B cell (primary cell): ENCODE data around the gene NR6A1. TPM values are rescaled to one million over a fixed set of nuclear protein-coding genes. Genes with fewer than 3 reads are reported as not detected.

Experiments used
- ATAC-seq: fragments of 200-7000 bp; cut with Tn5 transposase; one replicate; pipeline ENCODE4 v1.10.0; 2021; ENCODE audit warnings: low read depth, mild to moderate bottlenecking, moderate number of reproducible peaks, moderate library complexity
- CTCF ChIA-PET: fragments of 350-600 bp; sonication (Branson Sonifier 250); formaldehyde crosslinking; loops from one replicate; lab custom pipeline; 2021; ENCODE audit warnings: antibody characterized with exemption, inconsistent platforms; lab: Charles Lee
- POLR2A ChIA-PET: fragments of 350-600 bp; sonication (Branson Sonifier 250); formaldehyde crosslinking; loops from one replicate; lab custom pipeline; 2021; ENCODE audit warnings: antibody characterized with exemption; lab: Charles Lee
- DNase-seq: peaks from one replicate; pipeline ENCODE4 v3.0.0; 2013
- H2AFZ ChIP-seq: 2 replicates; pipeline ENCODE4 v1.6.1; 2012; ENCODE audit warnings: mild to moderate bottlenecking, low read depth, low read length; ENCODE audit not compliant: insufficient read depth, poor library complexity, severe bottlenecking
- H3K27ac ChIP-seq, 2 donors: 1 replicate in 1 of 2; 2 replicates in 1 of 2; pipeline ENCODE4 v1.5.1; 2012 to 2013; ENCODE audit warnings: low read length in 2 of 2, mild to moderate bottlenecking in 2 of 2, moderate library complexity in 1 of 2
- H3K27me3 ChIP-seq, 4 experiments: fragments of 200-600 bp in 1 of 4; sonication (generic) in 1 of 4; replicated peaks in 1 of 4; 1 replicate in 2 of 4; 2 replicates in 2 of 4; pipeline versions ENCODE4 v1.6.1 to v1.7.0; 2013 to 2016; ENCODE audit warnings: low read length in 3 of 4, mild to moderate bottlenecking in 2 of 4, mixed read lengths in 1 of 4, moderate library complexity in 1 of 4; ENCODE audit not compliant: insufficient read depth in 4 of 4, control insufficient read depth in 3 of 4; ENCODE audit errors: control extremely low read depth in 1 of 4
- H3K36me3 ChIP-seq, 2 experiments: replicated peaks in 1 of 2; 1 replicate in 1 of 2; 2 replicates in 1 of 2; pipeline versions ENCODE4 v1.6.1 to v1.7.1; 2013; ENCODE audit warnings: low read length in 1 of 2; ENCODE audit not compliant: insufficient read depth in 2 of 2, control insufficient read depth in 1 of 2; ENCODE audit errors: control extremely low read depth in 1 of 2, extremely low read depth in 1 of 2
- H3K4me1 ChIP-seq, 2 donors: fragments of 200-600 bp in 1 of 2; sonication (generic) in 1 of 2; 1 replicate in 1 of 2; 2 replicates in 1 of 2; pipeline versions ENCODE4 v1.5.1 to v1.6.1; 2013 to 2017; ENCODE audit warnings: low read length in 2 of 2; ENCODE audit not compliant: control insufficient read depth in 2 of 2, insufficient read depth in 2 of 2
- H3K4me2 ChIP-seq: replicated peaks from 2 replicates; pipeline ENCODE3; 2012; ENCODE audit warnings: mild to moderate bottlenecking, low read depth, low read length; ENCODE audit not compliant: poor library complexity, severe bottlenecking
- H3K4me3 ChIP-seq, 5 experiments: fragments of 200-600 bp in 1 of 5; sonication (generic) in 1 of 5; 1 replicate in 3 of 5; 2 replicates in 2 of 5; pipeline versions ENCODE4 v1.5.1 to v1.7.0; 2011 to 2016; ENCODE audit warnings: low read length in 4 of 5, mild to moderate bottlenecking in 4 of 5, low read depth in 2 of 5, control low read depth in 1 of 5, moderate library complexity in 1 of 5; ENCODE audit not compliant: insufficient read depth in 1 of 5; ENCODE audit errors: control extremely low read depth in 1 of 5, extremely low read depth in 1 of 5
- H3K79me2 ChIP-seq: fragments of 200-600 bp; sonication (generic); one replicate; pipeline ENCODE4 v1.6.0; 2016; ENCODE audit warnings: low read length; ENCODE audit not compliant: control insufficient read depth, insufficient read depth
- H3K9ac ChIP-seq: fragments of 200-600 bp; sonication (generic); 2 replicates; pipeline ENCODE4 v1.6.1; 2017; ENCODE audit warnings: mild to moderate bottlenecking, low read length, moderate library complexity
- H3K9me3 ChIP-seq, 3 donors: one replicate each; pipeline versions ENCODE4 v1.6.1 to v1.7.1; 2013; ENCODE audit warnings: low read length in 2 of 3; ENCODE audit not compliant: control insufficient read depth in 2 of 3, insufficient read depth in 1 of 3; ENCODE audit errors: control extremely low read depth in 1 of 3
- H4K20me1 ChIP-seq: 2 replicates; pipeline ENCODE4 v1.6.0; 2012; ENCODE audit warnings: mild to moderate bottlenecking, low read length; ENCODE audit not compliant: insufficient read depth, control insufficient read depth, poor library complexity, severe bottlenecking
- H3K27ac Mint-ChIP-seq: one replicate; pipeline ENCODE4 v1.8.0; 2021; ENCODE audit warnings: mixed read lengths
- H3K27me3 Mint-ChIP-seq: one replicate; pipeline ENCODE4 v1.8.0; 2021; ENCODE audit warnings: mixed read lengths
- H3K4me1 Mint-ChIP-seq: one replicate; pipeline ENCODE4 v1.8.0; 2021; ENCODE audit warnings: mixed read lengths
- H3K4me3 Mint-ChIP-seq: one replicate; pipeline ENCODE4 v1.8.0; 2021; ENCODE audit warnings: mixed read lengths
- H3K9me3 Mint-ChIP-seq: one replicate; pipeline ENCODE4 v1.8.0; 2022; ENCODE audit warnings: mixed read lengths; ENCODE audit not compliant: insufficient read depth
- CTCF ChIP-seq: fragments of 200-600 bp; IDR thresholded peaks from one replicate; pipeline ENCODE4 v1.8.0; 2022; ENCODE audit warnings: antibody characterized with exemption, mild to moderate bottlenecking
- EZH2 ChIP-seq: IDR thresholded peaks from 2 replicates; pipeline ENCODE4 v1.6.1; 2012; ENCODE audit warnings: borderline replicate concordance, low read depth, mild to moderate bottlenecking, moderate library complexity, low read length; ENCODE audit not compliant: insufficient read depth, poor library complexity, severe bottlenecking
- WGBS: methylation state at CpG from one replicate; pipeline ENCODE4 v1.1.5; 2013; ENCODE audit warnings: missing lambda C conversion rate; ENCODE audit not compliant: insufficient coverage; 5-methylcytosine and 5-hydroxymethylcytosine counted together
- intact Hi-C: fragments of 100-400 bp; cut with micrococcal nuclease; formaldehyde crosslinking; loops from one replicate; pipeline ENCODE4 v1.10.0; 2022
- polyA plus RNA-seq: library from polyadenylated mRNA; depleted of rRNA; stranded (reverse); fragments of >200 nt; gene quantifications from 2 replicates; pipeline ENCODE4 v1.2.3, GENCODE V29; 2012
- total RNA-seq, 2 donors: library from RNA; stranded (reverse); fragments of 120-200 nt in 1 of 2; gene quantifications; 1 replicate in 1 of 2; 2 replicates in 1 of 2; pipeline versions ENCODE4 v1.2.3 to v1.2.4, GENCODE V29; 2013 to 2022

The NR6A1 gene
- total and polyA plus RNA-seq, 2 donors (not counting 1 experiment from before 2014, with no cell fraction given) = 0.09 to 0.67 TPM

GRCh38 chr9:124531115-124531514, 240.0 kb downstream of the NR6A1 start:
- Mint-ChIP-seq H3K9me3 (no peaks in the 10 kb centered on the region), H3K27ac (no peak overlapping the region), H3K27me3 (no peaks in the 10 kb centered on the region), H3K4me1 (no peaks in the 10 kb centered on the region), H3K4me3 (no peak overlapping the region)
- TF ChIP-seq CTCF (no peak), EZH2 (no peak)
- H3K79me2 ChIP-seq = no peaks in the 10 kb centered on the region
- no peaks in the 10 kb centered on the region for H3K36me3 ChIP-seq
- intact Hi-C loops = no loop called here
- H3K4me2 ChIP-seq = no peak overlapping the region
- H3K9ac ChIP-seq = no peak overlapping the region
- ChIA-PET POLR2A (no interaction called here), CTCF (no interaction called here)
- H4K20me1 ChIP-seq = no peaks in the 10 kb centered on the region
- no peak overlapping the region for H3K27ac ChIP-seq
- no peak overlapping the region for H3K4me3 ChIP-seq
- H2AFZ ChIP-seq = no peak overlapping the region
- no peaks in the 10 kb centered on the region for H3K9me3 ChIP-seq
- ATAC-seq (no peak), DNase-seq (no peak)
- 95% methylated on average over 2 of the region's 2 CpGs for WGBS
- no peaks in the 10 kb centered on the region for H3K27me3 ChIP-seq
- no peaks in the 10 kb centered on the region for H3K4me1 ChIP-seq

GRCh38 chr9:124530246-124530645, 240.9 kb downstream of the NR6A1 start:
- H2AFZ ChIP-seq = no peak overlapping the region
- 95% methylated on average over 4 of the region's 4 CpGs for WGBS
- no peaks in the 10 kb centered on the region for H3K79me2 ChIP-seq
- H3K4me3 ChIP-seq = no peak overlapping the region
- H3K27me3 ChIP-seq = no peaks in the 10 kb centered on the region
- H3K27ac ChIP-seq = no peak overlapping the region
- no peak overlapping the region for H3K4me3 Mint-ChIP-seq
- H3K36me3 ChIP-seq = no peaks in the 10 kb centered on the region
- no peaks in the 10 kb centered on the region for H3K4me1 ChIP-seq
- no peaks in the 10 kb centered on the region for H3K9me3 ChIP-seq
- H3K27me3 Mint-ChIP-seq = no peaks in the 10 kb centered on the region
- intact Hi-C loops = no loop called here
- H3K27ac Mint-ChIP-seq = no peak overlapping the region
- DNase-seq = no peak
- H4K20me1 ChIP-seq = no peaks in the 10 kb centered on the region
- no peaks in the 10 kb centered on the region for H3K9me3 Mint-ChIP-seq
- H3K4me2 ChIP-seq = no peak overlapping the region
- no peaks in the 10 kb centered on the region for H3K4me1 Mint-ChIP-seq
- ChIA-PET CTCF (no interaction called here), POLR2A (no interaction called here)
- no peak overlapping the region for H3K9ac ChIP-seq
- ATAC-seq = no peak
- TF ChIP-seq EZH2 = no peak
- TF ChIP-seq CTCF = no peak
